HEK293T (cell line): ENCODE data around the gene BCR.

Experiments used
- BHLHE40 ChIP-seq: fragments of 450-650 bp; IDR thresholded peaks from 2 replicates; pipeline ENCODE4 v1.6.1; 2016; ENCODE audit warnings: mild to moderate bottlenecking, moderate library complexity, borderline replicate concordance
- ELF4 ChIP-seq: fragments of 450-650 bp; IDR thresholded peaks from 2 replicates; pipeline ENCODE4 v1.6.1; 2017; ENCODE audit warnings: antibody characterized with exemption
- FOXK2 ChIP-seq: fragments of 450-650 bp; IDR thresholded peaks from 2 replicates; pipeline ENCODE4 v1.6.1; 2016; ENCODE audit warnings: mild to moderate bottlenecking
- FOXM1 ChIP-seq: fragments of 450-650 bp; IDR thresholded peaks from 2 replicates; pipeline ENCODE4 v1.6.1; 2017; ENCODE audit warnings: mild to moderate bottlenecking, borderline replicate concordance
- L3MBTL2 ChIP-seq: fragments of 450-650 bp; conservative IDR thresholded peaks from 2 replicates; pipeline ENCODE4 v1.6.1; 2016; ENCODE audit warnings: mild to moderate bottlenecking
- NFRKB ChIP-seq: fragments of 450-650 bp; IDR thresholded peaks from 2 replicates; pipeline ENCODE4 v1.6.1; 2016; ENCODE audit warnings: mild to moderate bottlenecking, moderate library complexity
- PKNOX1 ChIP-seq: fragments of 450-650 bp; IDR thresholded peaks from 2 replicates; pipeline ENCODE4 v1.6.1; 2016
- SP1 ChIP-seq: fragments of 450-650 bp; IDR thresholded peaks from 2 replicates; pipeline ENCODE4 v1.6.1; 2017
- SUZ12 ChIP-seq: fragments of 450-650 bp; IDR thresholded peaks from 2 replicates; pipeline ENCODE4 v1.6.1; 2016; ENCODE audit warnings: mild to moderate bottlenecking
- TARDBP ChIP-seq: fragments of 450-650 bp; IDR thresholded peaks from 2 replicates; pipeline ENCODE4 v1.6.1; 2016

GRCh38 chr22:23239429-23239828, 59.1 kb downstream of the BCR start:
- TF ChIP-seq FOXK2 (no peak), FOXM1 (no peak), BHLHE40 (no peak), ELF4 (no peak), SUZ12 (no peak), SP1 (no peak), PKNOX1 (no peak), L3MBTL2 (no peak), NFRKB (no peak), TARDBP (no peak)
